GDM1 (cell line): ENCODE data around the gene BET1.

Source experiments
- DNase-seq: peaks from one replicate; lab custom pipeline; 2025; lab: John Stamatoyannopoulos, UW

The BET1 gene

GRCh38 chr7:94012746-94013145 is 8.6 kb upstream of the BET1 start:
- no peak for DNase-seq

GRCh38 chr7:94011714-94012353 is 7.7 kb upstream of the BET1 start:
- no peak for DNase-seq

GRCh38 chr7:94008537-94008936 is 4.4 kb upstream of the BET1 start:
- DNase-seq = no peak

- DNase-seq = no peak
Measured at GRCh38 chr7:94005753-94006152, 1.6 kb upstream of the BET1 start.

- DNase-seq = no peak
Measured at GRCh38 chr7:94003446-94004023, 620 bp downstream of the BET1 start.

GRCh38 chr7:94001396-94001795 is 2.8 kb downstream of the BET1 start:
- DNase-seq = no peak

GRCh38 chr7:93997868-93998267 is 6.3 kb downstream of the BET1 start:
- DNase-seq = no peak

- no peak for DNase-seq
Measured at GRCh38 chr7:93992421-93993110, 11.6 kb downstream of the BET1 start.

- no peak for DNase-seq
Measured at GRCh38 chr7:93987297-93987696, 16.9 kb downstream of the BET1 start.

- no peak for DNase-seq
Measured at GRCh38 chr7:93985101-93985500, 19.1 kb downstream of the BET1 start.

- DNase-seq = no peak
Measured at GRCh38 chr7:93984024-93984423, 20.1 kb downstream of the BET1 start.

GRCh38 chr7:93981480-93981874 is 22.7 kb downstream of the BET1 start:
- DNase-seq = no peak

- DNase-seq = no peak
Measured at GRCh38 chr7:93980744-93981479, 23.2 kb downstream of the BET1 start.

- DNase-seq = no peak
Measured at GRCh38 chr7:93977211-93977950, 26.8 kb downstream of the BET1 start.

GRCh38 chr7:93973134-93973533 is 31.0 kb downstream of the BET1 start:
- DNase-seq = no peak

- no peak for DNase-seq
Measured at GRCh38 chr7:93972029-93972725, 32.0 kb downstream of the BET1 start.

GRCh38 chr7:93968911-93969620 is 35.1 kb downstream of the BET1 start:
- DNase-seq = no peak

GRCh38 chr7:93964813-93965212 is 39.3 kb downstream of the BET1 start:
- DNase-seq = no peak

- DNase-seq = no peak
Measured at GRCh38 chr7:93964262-93964661, 39.9 kb downstream of the BET1 start.

GRCh38 chr7:93960986-93961385 is 43.2 kb downstream of the BET1 start:
- DNase-seq = no peak

GRCh38 chr7:93958651-93959050 is 45.5 kb downstream of the BET1 start:
- peak; percentile 40 for DNase-seq
